ENCODE results near the gene RSKR.
A peak's percentile ranks its signal among the peaks of the same experiment; 100 is the strongest.
"Not testable (repeated sequence)": the region's sequence is repeated elsewhere in the genome, so short reads cannot be mapped to it uniquely, and the experiment has no call there.

Gene RSKR

GRCh38 chr17:28613931-28614381, at the start of gene RSKR:
Gene RSKR, minus strand, starts transcription at chr17:28614185. Its CDS starts 24 bp downstream, at chr17:28614161.
- DNase-seq = no peak

GRCh38 chr17:28663723-28664122, 49.7 kb upstream of the RSKR start:
- DNase-seq = no peak

- no peak for DNase-seq
Measured at GRCh38 chr17:28662527-28662829, 48.5 kb upstream of the RSKR start.

GRCh38 chr17:28661635-28662526, 47.9 kb upstream of the RSKR start, which contains the start of the genes SDF2 and SUPT6H:
Gene SDF2, minus strand, starts transcription at chr17:28661906. Its CDS starts 30 bp downstream, at chr17:28661876.
Gene SUPT6H, plus strand, starts transcription at chr17:28662205. Its CDS starts 11,197 bp downstream, at chr17:28673402.
- peak; percentile 86 for DNase-seq

GRCh38 chr17:28659497-28659881, 45.5 kb upstream of the RSKR start:
- not testable (repeated sequence) for DNase-seq

- DNase-seq = not testable (repeated sequence)
Measured at GRCh38 chr17:28658766-28659496, 44.9 kb upstream of the RSKR start.

- DNase-seq = not testable (repeated sequence)
Measured at GRCh38 chr17:28658342-28658741, 44.4 kb upstream of the RSKR start.

GRCh38 chr17:28657756-28658155, 43.8 kb upstream of the RSKR start:
- no peak for DNase-seq

- no peak for DNase-seq
Measured at GRCh38 chr17:28655160-28655559, 41.2 kb upstream of the RSKR start.

GRCh38 chr17:28648698-28649097, 34.7 kb upstream of the RSKR start:
- DNase-seq = no peak

GRCh38 chr17:28646039-28646754, 32.2 kb upstream of the RSKR start:
- no peak for DNase-seq

GRCh38 chr17:28645576-28645939, 31.6 kb upstream of the RSKR start:
- no peak for DNase-seq

- peak; percentile 90 for DNase-seq
Measured at GRCh38 chr17:28644787-28645575, 31.0 kb upstream of the RSKR start, which contains the start of gene BLTP2. Gene BLTP2, minus strand, starts transcription at chr17:28645158. Its CDS starts 102 bp downstream, at chr17:28645056.

- peak; percentile 88 for DNase-seq
Measured at GRCh38 chr17:28643983-28644786, 30.2 kb upstream of the RSKR start.

- DNase-seq = no peak
Measured at GRCh38 chr17:28641579-28641978, 27.6 kb upstream of the RSKR start.

GRCh38 chr17:28635506-28635905, 21.5 kb upstream of the RSKR start:
- DNase-seq = no peak

GRCh38 chr17:28634206-28634865, 20.4 kb upstream of the RSKR start:
- no peak for DNase-seq

GRCh38 chr17:28626818-28627217, 12.8 kb upstream of the RSKR start:
- no peak for DNase-seq

- no peak for DNase-seq
Measured at GRCh38 chr17:28624148-28624547, 10.2 kb upstream of the RSKR start.

GRCh38 chr17:28623696-28624095, 9.7 kb upstream of the RSKR start:
- DNase-seq = no peak

- DNase-seq = no peak
Measured at GRCh38 chr17:28622186-28622585, 8.2 kb upstream of the RSKR start.
